GM19455 (cell line): ENCODE results near the gene EDEM1.

Experiments
- ATAC-seq: cut with Tn5 transposase; IDR thresholded peaks from one replicate; pipeline ENCODE4 v1.9.1; 2021; ENCODE audit not compliant: unreplicated experiment

EDEM1 gene

GRCh38 chr3:5264896-5265770, 77.6 kb downstream of the EDEM1 start:
- ATAC-seq = no peak

GRCh38 chr3:5267252-5267651, 79.7 kb downstream of the EDEM1 start:
- no peak for ATAC-seq

GRCh38 chr3:5267889-5268288, 80.4 kb downstream of the EDEM1 start:
- ATAC-seq = no peak
